RWPE2 (cell line): Measurements from ENCODE around the gene USF2.
A peak's percentile ranks its signal among the peaks of the same experiment; 100 is the strongest.

Source experiments
- ATAC-seq: fragments of 200-7000 bp; cut with Tn5 transposase; 3 replicates; pipeline ENCODE4 v1.9.1; 2021; ENCODE audit warnings: low read depth
- DNase-seq: peaks from one replicate; pipeline ENCODE4 v3.0.0-alpha.2; 2020; ENCODE audit warnings: low spot score
- H3K27ac ChIP-seq: fragments of 450-650 bp; 2 replicates; pipeline ENCODE4 v1.5.1; 2017; ENCODE audit warnings: mild to moderate bottlenecking; ENCODE audit not compliant: poor library complexity, severe bottlenecking
- H3K27me3 ChIP-seq: fragments of 250-450 bp; sonication (Bioruptor Pico); 2 replicates; pipeline ENCODE4 v1.5.1; 2021; ENCODE audit warnings: mild to moderate bottlenecking, moderate library complexity; ENCODE audit not compliant: insufficient read depth, poor library complexity, severe bottlenecking
- H3K36me3 ChIP-seq: fragments of 250-450 bp; sonication (Bioruptor Pico); 2 replicates; pipeline ENCODE4 v1.5.1; 2020; ENCODE audit warnings: low read depth, mild to moderate bottlenecking, moderate library complexity
- H3K4me1 ChIP-seq: fragments of 250-450 bp; sonication (Bioruptor Pico); 2 replicates; pipeline ENCODE4 v1.5.1; 2021; ENCODE audit warnings: mild to moderate bottlenecking, moderate library complexity; ENCODE audit not compliant: insufficient read depth, poor library complexity, severe bottlenecking
- H3K4me3 ChIP-seq: fragments of 250-450 bp; sonication (Bioruptor Pico); 2 replicates; pipeline ENCODE4 v1.5.1; 2021; ENCODE audit warnings: mild to moderate bottlenecking, moderate library complexity; ENCODE audit not compliant: severe bottlenecking
- H3K9me3 ChIP-seq: fragments of 250-450 bp; sonication (Bioruptor Pico); 2 replicates; pipeline ENCODE4 v1.5.1; 2021; ENCODE audit warnings: mild to moderate bottlenecking, moderate library complexity; ENCODE audit not compliant: severe bottlenecking
- TF ChIP-seq, protein P1 (sequence below): fragments of 450-650 bp; IDR thresholded peaks from one replicate; pipeline ENCODE4 v1.5.1; 2017; ENCODE audit warnings: mild to moderate bottlenecking, moderate library complexity; ENCODE audit not compliant: poor library complexity, severe bottlenecking

The USF2 gene

DNA sequence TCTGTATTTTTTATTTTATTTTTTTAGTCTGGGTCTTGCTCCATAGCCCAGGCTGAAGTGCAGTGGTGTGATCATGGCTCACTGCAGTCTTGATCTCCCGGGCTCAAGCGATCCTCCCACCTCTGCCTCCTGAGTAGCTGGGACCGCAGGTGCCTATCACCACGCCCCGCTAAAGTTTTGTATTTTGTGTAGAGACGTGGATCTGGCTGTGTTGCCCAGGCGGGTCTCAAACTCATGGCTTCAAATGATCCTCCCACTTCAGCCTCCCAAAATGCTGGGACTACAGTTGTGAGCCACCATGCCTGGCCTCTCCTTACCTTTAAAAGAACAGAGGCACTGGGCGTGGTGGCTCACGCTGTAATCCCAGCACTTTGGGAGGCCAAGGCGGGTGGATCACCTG is 19.0 kb downstream of the USF2 start:
- H3K36me3 ChIP-seq: no peaks in the 10 kb centered on the region
- TF ChIP-seq, protein P1, sequence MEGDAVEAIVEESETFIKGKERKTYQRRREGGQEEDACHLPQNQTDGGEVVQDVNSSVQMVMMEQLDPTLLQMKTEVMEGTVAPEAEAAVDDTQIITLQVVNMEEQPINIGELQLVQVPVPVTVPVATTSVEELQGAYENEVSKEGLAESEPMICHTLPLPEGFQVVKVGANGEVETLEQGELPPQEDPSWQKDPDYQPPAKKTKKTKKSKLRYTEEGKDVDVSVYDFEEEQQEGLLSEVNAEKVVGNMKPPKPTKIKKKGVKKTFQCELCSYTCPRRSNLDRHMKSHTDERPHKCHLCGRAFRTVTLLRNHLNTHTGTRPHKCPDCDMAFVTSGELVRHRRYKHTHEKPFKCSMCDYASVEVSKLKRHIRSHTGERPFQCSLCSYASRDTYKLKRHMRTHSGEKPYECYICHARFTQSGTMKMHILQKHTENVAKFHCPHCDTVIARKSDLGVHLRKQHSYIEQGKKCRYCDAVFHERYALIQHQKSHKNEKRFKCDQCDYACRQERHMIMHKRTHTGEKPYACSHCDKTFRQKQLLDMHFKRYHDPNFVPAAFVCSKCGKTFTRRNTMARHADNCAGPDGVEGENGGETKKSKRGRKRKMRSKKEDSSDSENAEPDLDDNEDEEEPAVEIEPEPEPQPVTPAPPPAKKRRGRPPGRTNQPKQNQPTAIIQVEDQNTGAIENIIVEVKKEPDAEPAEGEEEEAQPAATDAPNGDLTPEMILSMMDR: no peak
- H3K27me3 ChIP-seq: peaks cover 25% of the 10 kb centered on the region
- ATAC-seq (no peak), DNase-seq (no peak)
- no peak overlapping the region for H3K4me3 ChIP-seq
- no peaks in the 10 kb centered on the region for H3K4me1 ChIP-seq
- no peak overlapping the region for H3K27ac ChIP-seq
- no peaks in the 10 kb centered on the region for H3K9me3 ChIP-seq

DNA sequence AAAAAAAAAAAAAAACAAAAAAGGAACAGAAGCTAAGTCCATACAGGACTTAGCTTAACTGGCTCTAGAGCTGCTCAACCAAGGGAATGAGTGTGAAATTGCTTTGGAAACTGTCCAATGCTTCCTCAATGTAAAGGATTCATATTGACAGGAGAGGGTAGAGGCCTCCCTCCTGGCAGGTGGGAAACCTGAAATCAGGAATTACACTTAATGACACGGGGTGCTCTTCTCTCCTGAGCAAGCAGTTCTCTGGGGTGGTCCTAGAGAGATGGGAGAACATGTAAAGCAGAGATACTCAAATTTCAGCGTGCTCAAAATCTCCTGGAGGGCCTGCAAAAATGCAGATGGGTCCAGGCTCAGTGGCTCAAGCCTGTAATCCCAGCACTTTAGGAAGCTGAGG is 19.6 kb downstream of the USF2 start:
- TF ChIP-seq, protein P1: no peak
- DNase-seq: no peak
- H3K4me3 ChIP-seq: no peak overlapping the region
- peaks cover 25% of the 10 kb centered on the region for H3K27me3 ChIP-seq
- H3K9me3 ChIP-seq: no peaks in the 10 kb centered on the region
- no peaks in the 10 kb centered on the region for H3K36me3 ChIP-seq
- ATAC-seq: no peak
- H3K27ac ChIP-seq: no peak overlapping the region
- H3K4me1 ChIP-seq: no peaks in the 10 kb centered on the region

DNA sequence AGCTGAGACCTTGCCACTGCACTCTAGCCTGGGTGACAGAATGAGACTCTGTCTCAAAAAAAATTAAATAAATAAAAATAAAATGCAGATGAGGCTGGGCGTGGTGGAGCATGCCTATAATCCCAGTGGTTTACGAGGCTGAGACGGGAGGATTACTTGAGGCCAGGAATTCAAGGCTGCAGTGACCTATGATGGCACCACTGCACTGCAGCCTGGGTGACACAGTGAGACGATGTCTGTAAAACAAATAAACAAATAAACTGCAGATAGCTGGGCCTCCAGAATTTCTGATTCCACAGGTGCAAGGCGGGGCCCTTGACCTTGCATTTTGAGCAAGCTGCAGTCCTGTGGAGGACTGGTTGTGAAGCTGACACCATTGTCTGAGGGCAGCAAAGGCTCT is 20.1 kb downstream of the USF2 start:
- DNase-seq (no peak), ATAC-seq (no peak)
- no peak overlapping the region for H3K4me3 ChIP-seq
- no peaks in the 10 kb centered on the region for H3K9me3 ChIP-seq
- no peak overlapping the region for H3K27ac ChIP-seq
- H3K4me1 ChIP-seq: no peaks in the 10 kb centered on the region
- TF ChIP-seq, protein P1: no peak
- no peaks in the 10 kb centered on the region for H3K36me3 ChIP-seq
- H3K27me3 ChIP-seq: peaks cover 30% of the 10 kb centered on the region

DNA sequence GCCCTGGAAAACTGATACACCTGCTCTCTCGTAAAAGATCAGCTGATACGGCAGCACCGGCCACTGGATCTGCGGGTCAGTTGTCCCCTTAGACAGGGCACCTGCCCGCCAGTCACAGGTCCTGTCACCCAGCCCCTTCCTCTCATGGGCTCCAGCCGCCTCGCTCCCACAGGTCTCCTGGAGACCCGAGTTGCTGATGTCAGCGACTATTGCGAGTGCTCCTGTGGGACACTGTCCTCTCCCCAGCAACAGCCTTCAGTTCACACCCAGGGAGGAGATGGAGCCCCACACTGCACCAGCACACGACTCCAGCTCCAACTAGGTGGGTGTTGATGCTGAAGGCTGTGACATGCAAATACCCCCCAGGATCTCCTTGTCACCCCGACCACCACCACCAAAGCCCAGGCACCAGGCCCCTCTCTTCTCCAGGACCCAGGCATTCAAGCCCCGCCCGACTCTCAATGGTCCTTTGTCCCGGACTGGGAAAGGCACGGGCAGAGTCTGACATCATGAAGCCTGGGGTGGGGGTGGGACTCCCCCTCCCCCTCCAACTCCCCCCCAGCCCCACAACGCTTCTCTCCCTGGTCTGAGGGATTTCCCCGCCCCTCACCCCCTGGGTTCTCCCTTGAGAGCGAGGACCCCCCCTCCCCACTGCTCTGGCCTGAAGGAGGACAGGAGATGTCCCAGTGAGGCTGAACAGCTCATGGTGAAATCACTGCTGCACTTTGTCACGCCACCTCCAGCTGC is 21.8 kb downstream of the USF2 start:
- H3K4me3 ChIP-seq: no peak overlapping the region
- H3K4me1 ChIP-seq: no peaks in the 10 kb centered on the region
- no peaks in the 10 kb centered on the region for H3K9me3 ChIP-seq

DNA sequence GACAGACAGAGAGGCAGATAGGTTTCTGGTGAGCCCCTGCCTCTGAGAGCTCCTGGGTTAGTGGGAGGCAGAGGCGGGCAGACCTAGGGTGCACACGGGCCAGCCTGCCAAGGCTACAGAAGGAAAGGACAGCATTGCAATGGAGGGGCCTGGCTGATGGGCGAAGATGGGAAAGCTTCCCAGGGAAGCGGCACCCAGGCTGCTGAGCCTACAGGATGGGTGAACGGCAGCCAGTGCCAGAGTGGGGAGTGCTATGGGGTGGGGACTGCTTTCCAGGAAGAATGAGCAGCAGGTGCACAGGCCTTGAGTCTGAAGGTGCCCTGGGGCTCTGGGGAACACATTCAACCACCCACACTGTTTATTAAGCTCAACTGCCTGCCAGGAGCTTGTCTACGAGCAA is 22.5 kb downstream of the USF2 start:
- H3K27me3 ChIP-seq: peaks cover 43% of the 10 kb centered on the region
- no peak overlapping the region for H3K4me3 ChIP-seq
- TF ChIP-seq, protein P1: no peak
- no peaks in the 10 kb centered on the region for H3K36me3 ChIP-seq
- ATAC-seq: peak; percentile 33; the same call in 1 of the 3 replicates
- no peaks in the 10 kb centered on the region for H3K9me3 ChIP-seq
- H3K27ac ChIP-seq: no peak overlapping the region
- H3K4me1 ChIP-seq: no peaks in the 10 kb centered on the region
- no peak for DNase-seq

More for the DNA sequence above, 21.8 kb downstream of the USF2 start:
- ATAC-seq (no peak), DNase-seq (no peak)
- H3K27ac ChIP-seq: no peak overlapping the region
- TF ChIP-seq, protein P1: no peak
- H3K27me3 ChIP-seq: peaks cover 43% of the 10 kb centered on the region
- no peaks in the 10 kb centered on the region for H3K36me3 ChIP-seq
